CD4-positive, alpha-beta T cell (primary cell): ENCODE measurements around the gene CTLA4. TPM values are rescaled to one million over a fixed set of nuclear protein-coding genes. Genes with fewer than 3 reads are reported as not detected.

Experiments
- ATAC-seq: fragments of 200-7000 bp; cut with Tn5 transposase; one replicate; pipeline ENCODE4 v1.10.0; 2022; ENCODE audit warnings: mild to moderate bottlenecking; ENCODE audit not compliant: poor library complexity
- CTCF ChIA-PET: fragments of 350-600 bp; sonication (Branson Sonifier 250); formaldehyde crosslinking; loops from one replicate; lab custom pipeline; 2021; ENCODE audit warnings: antibody characterized with exemption, inconsistent platforms; lab: Charles Lee
- POLR2A ChIA-PET: fragments of 350-600 bp; sonication (Branson Sonifier 250); formaldehyde crosslinking; loops from one replicate; lab custom pipeline; 2021; ENCODE audit warnings: antibody characterized with exemption, inconsistent platforms; lab: Charles Lee
- DNase-seq, 14 experiments: peaks; one replicate each; pipeline ENCODE4 v3.0.0-alpha.2; 2013 to 2020; ENCODE audit warnings: mixed read lengths in 2 of 14
- H3K27ac ChIP-seq, 2 donors: one replicate each; pipeline versions ENCODE4 v1.5.1 to v1.7.0; 2013; ENCODE audit warnings: low read length in 2 of 2, low read depth in 1 of 2, mild to moderate bottlenecking in 1 of 2
- H3K27me3 ChIP-seq, 2 experiments: 1 replicate in 1 of 2; 2 replicates in 1 of 2; pipeline versions ENCODE4 v1.6.1 to v1.7.0; 2013; ENCODE audit warnings: low read length in 2 of 2, control low read depth in 1 of 2, mild to moderate bottlenecking in 1 of 2, moderate library complexity in 1 of 2; ENCODE audit not compliant: insufficient read depth in 2 of 2, control insufficient read depth in 1 of 2
- H3K36me3 ChIP-seq: one replicate; pipeline ENCODE4 v1.6.1; 2013; ENCODE audit warnings: low read length, control low read depth; ENCODE audit not compliant: insufficient read depth
- H3K4me1 ChIP-seq: one replicate; pipeline ENCODE4 v1.6.1; 2013; ENCODE audit warnings: low read length, control low read depth; ENCODE audit not compliant: insufficient read depth
- H3K4me3 ChIP-seq: one replicate; pipeline ENCODE4 v1.5.1; 2013; ENCODE audit warnings: mild to moderate bottlenecking, low read length, moderate library complexity
- H3K9me3 ChIP-seq, 2 experiments: 1 replicate in 1 of 2; 2 replicates in 1 of 2; pipeline versions ENCODE4 v1.6.1 to v1.7.0; 2013; ENCODE audit warnings: low read length in 2 of 2, mild to moderate bottlenecking in 2 of 2, control low read depth in 1 of 2, moderate library complexity in 1 of 2; ENCODE audit not compliant: control insufficient read depth in 1 of 2, insufficient read depth in 1 of 2
- H3K27ac Mint-ChIP-seq: one replicate; pipeline ENCODE4 v1.8.0; 2020; ENCODE audit warnings: mixed read lengths
- H3K27me3 Mint-ChIP-seq: one replicate; pipeline ENCODE4 v1.8.0; 2021; ENCODE audit warnings: mixed read lengths
- H3K36me3 Mint-ChIP-seq: one replicate; pipeline ENCODE4 v1.8.0; 2021; ENCODE audit warnings: low read depth, mixed read lengths
- H3K4me1 Mint-ChIP-seq: one replicate; pipeline ENCODE4 v1.8.0; 2021; ENCODE audit warnings: low read depth, mixed read lengths
- H3K4me3 Mint-ChIP-seq: one replicate; pipeline ENCODE4 v1.8.0; 2020; ENCODE audit warnings: mild to moderate bottlenecking, mixed read lengths
- H3K9me3 Mint-ChIP-seq: one replicate; pipeline ENCODE4 v1.8.0; 2020; ENCODE audit warnings: mixed read lengths
- CTCF ChIP-seq: fragments of 200-600 bp; IDR thresholded peaks from one replicate; pipeline ENCODE4 v1.8.0; 2022; ENCODE audit warnings: antibody characterized with exemption, mild to moderate bottlenecking
- intact Hi-C, 2 experiments: fragments of 100-400 bp; cut with DNase I in 1 of 2; cut with micrococcal nuclease in 1 of 2; formaldehyde crosslinking; loops; one replicate each; pipeline versions ENCODE4 v1.15.1 to v1.9.0; 2023 to 2025; cut with DNase I, micrococcal nuclease
- total RNA-seq, 174 experiments: library from RNA in 2 of 174; stranded (reverse) in 2 of 174; gene quantifications; one replicate each; pipeline ENCODE4 v1.2.3 and lab custom pipeline; 2021 to 2026

Gene CTLA4
- total RNA-seq, 2 experiments from 2014 or later = 49.8 to 52.0 TPM

GRCh38 chr2:203898657-203899056 is 31.1 kb downstream of the CTLA4 start:
- CTCF ChIA-PET = no interaction called here

GRCh38 chr2:203900253-203900652 is 32.7 kb downstream of the CTLA4 start:
- no peak overlapping the region for H3K4me3 ChIP-seq
- Mint-ChIP-seq H3K27ac (no peak overlapping the region), H3K27me3 (no peaks in the 10 kb centered on the region), H3K4me1 (peaks cover 12% of the 10 kb centered on the region), H3K4me3 (no peak overlapping the region), H3K36me3 (peaks cover 5% of the 10 kb centered on the region), H3K9me3 (peaks cover 5% of the 10 kb centered on the region)
- no peak overlapping the region for H3K27ac ChIP-seq
- no peak for TF ChIP-seq CTCF
- no peak for ATAC-seq
- no peaks in the 10 kb centered on the region for H3K36me3 ChIP-seq
- DNase-seq = no peak
- ChIA-PET CTCF (interaction anchor here (1.2 kb wide), 1 partner anchor 10 kb away, joined by 3 read pairs; no protein-coding TSS in a partner anchor), POLR2A (no interaction called here)
- intact Hi-C loops = no loop called here
- peaks cover 0 to 20% of the 10 kb centered on the region in 2 experiments for H3K9me3 ChIP-seq
- H3K27me3 ChIP-seq = no peaks in the 10 kb centered on the region
- H3K4me1 ChIP-seq = no peaks in the 10 kb centered on the region

More at GRCh38 chr2:203898657-203899056, 31.1 kb downstream of the CTLA4 start:
- Mint-ChIP-seq H3K4me3 (no peak overlapping the region), H3K9me3 (peaks cover 5% of the 10 kb centered on the region), H3K27me3 (no peaks in the 10 kb centered on the region), H3K27ac (no peak overlapping the region), H3K36me3 (peaks cover 5% of the 10 kb centered on the region), H3K4me1 (peaks cover 12% of the 10 kb centered on the region)
- DNase-seq = no peak
- Histone ChIP-seq H3K27me3 (no peaks in the 10 kb centered on the region), H3K9me3 (peaks cover 0 to 20% of the 10 kb centered on the region in 2 experiments), H3K4me1 (no peaks in the 10 kb centered on the region), H3K36me3 (no peaks in the 10 kb centered on the region), H3K27ac (no peak overlapping the region), H3K4me3 (no peak overlapping the region)
- no peak for ATAC-seq
- no peak for TF ChIP-seq CTCF
- intact Hi-C loops = no loop called here
- POLR2A ChIA-PET = interaction anchor here (0.9 to 1.4 kb wide), 2 partner anchors 12 to 23 kb away, joined by 3 to 4 read pairs; no protein-coding TSS in a partner anchor

GRCh38 chr2:203904022-203904421 is 36.5 kb downstream of the CTLA4 start:
- H3K27me3 ChIP-seq = no peaks in the 10 kb centered on the region
- ChIA-PET POLR2A (interaction anchor here (0.6 kb wide), 1 partner anchor 74 kb away, joined by 3 read pairs; no protein-coding TSS in a partner anchor), CTCF (no interaction called here)
- Mint-ChIP-seq H3K36me3 (peaks cover 5% of the 10 kb centered on the region), H3K4me1 (peaks cover 2% of the 10 kb centered on the region), H3K4me3 (no peak overlapping the region), H3K27me3 (no peaks in the 10 kb centered on the region), H3K27ac (no peak overlapping the region), H3K9me3 (peaks cover 5% of the 10 kb centered on the region)
- intact Hi-C loops = no loop called here
- ATAC-seq = no peak
- H3K36me3 ChIP-seq = no peaks in the 10 kb centered on the region
- no peak for TF ChIP-seq CTCF
- no peak for DNase-seq
- H3K4me3 ChIP-seq = no peak overlapping the region
- peaks cover 7% of the 10 kb centered on the region for H3K4me1 ChIP-seq
- no peak overlapping the region for H3K27ac ChIP-seq
- peaks cover 0 to 20% of the 10 kb centered on the region in 2 experiments for H3K9me3 ChIP-seq
